SKM-1 (cell line): ENCODE data around the gene GALR1.
"Not testable (repeated sequence)": the region's sequence is repeated elsewhere in the genome, so short reads cannot be mapped to it uniquely, and the experiment has no call there.

Source experiments
- DNase-seq: peaks from one replicate; lab custom pipeline; 2025; ENCODE audit not compliant: unreplicated experiment; lab: John Stamatoyannopoulos, UW

GALR1 gene

DNA sequence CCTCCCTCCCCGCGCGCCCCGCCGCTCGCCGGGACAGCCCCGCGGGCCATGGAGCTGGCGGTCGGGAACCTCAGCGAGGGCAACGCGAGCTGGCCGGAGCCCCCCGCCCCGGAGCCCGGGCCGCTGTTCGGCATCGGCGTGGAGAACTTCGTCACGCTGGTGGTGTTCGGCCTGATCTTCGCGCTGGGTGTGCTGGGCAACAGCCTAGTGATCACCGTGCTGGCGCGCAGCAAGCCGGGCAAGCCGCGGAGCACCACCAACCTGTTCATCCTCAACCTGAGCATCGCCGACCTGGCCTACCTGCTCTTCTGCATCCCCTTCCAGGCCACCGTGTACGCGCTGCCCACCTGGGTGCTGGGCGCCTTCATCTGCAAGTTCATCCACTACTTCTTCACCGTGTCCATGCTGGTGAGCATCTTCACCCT is 865 bp downstream of the GALR1 start:
- DNase-seq: no peak

DNA sequence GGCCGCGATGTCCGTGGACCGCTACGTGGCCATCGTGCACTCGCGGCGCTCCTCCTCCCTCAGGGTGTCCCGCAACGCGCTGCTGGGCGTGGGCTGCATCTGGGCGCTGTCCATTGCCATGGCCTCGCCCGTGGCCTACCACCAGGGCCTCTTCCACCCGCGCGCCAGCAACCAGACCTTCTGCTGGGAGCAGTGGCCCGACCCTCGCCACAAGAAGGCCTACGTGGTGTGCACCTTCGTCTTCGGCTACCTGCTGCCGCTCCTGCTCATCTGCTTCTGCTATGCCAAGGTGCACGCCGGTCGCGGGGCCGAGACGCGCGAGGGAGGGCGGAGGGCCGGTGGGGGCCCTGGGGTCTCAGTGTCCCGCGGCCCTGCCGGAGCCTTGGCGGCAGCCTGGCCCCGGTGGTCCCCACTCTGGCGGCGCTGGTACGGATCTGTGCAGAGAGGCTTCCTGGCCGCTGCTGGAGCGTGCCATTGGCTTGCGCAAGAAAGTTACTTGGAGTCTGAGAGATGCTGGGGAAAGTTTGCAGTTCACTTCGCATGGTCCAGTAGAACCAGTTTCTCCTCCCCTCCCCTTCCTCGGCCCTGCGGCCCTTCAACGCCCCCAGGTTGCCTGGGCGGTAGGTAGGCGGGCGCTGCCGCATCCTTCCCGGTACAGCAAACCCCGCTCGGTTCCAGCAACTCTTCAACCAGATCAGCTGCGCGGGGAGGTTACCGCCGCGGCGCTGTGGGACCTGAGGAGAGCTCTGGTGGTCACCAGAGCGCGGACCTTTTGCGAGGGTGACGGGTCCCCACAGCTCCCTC is 1.5 kb downstream of the GALR1 start:
- no peak for DNase-seq

DNA sequence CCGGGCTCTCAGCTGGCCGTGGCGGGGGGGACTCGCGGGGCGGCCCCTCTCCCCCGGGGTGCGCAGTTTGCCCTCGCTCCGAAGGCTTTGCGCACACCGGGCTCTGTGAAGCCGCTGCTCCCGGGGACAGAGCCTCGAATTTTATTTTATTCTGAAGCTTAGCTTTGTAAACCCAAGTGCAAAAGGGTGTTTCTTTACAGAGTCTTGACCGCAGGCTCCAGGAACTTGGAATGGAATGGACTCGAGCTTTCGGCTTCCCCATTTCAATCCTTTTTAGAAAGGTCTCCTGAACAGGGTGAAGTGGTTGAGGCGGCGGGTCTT is 2.0 kb downstream of the GALR1 start:
- no peak for DNase-seq

DNA sequence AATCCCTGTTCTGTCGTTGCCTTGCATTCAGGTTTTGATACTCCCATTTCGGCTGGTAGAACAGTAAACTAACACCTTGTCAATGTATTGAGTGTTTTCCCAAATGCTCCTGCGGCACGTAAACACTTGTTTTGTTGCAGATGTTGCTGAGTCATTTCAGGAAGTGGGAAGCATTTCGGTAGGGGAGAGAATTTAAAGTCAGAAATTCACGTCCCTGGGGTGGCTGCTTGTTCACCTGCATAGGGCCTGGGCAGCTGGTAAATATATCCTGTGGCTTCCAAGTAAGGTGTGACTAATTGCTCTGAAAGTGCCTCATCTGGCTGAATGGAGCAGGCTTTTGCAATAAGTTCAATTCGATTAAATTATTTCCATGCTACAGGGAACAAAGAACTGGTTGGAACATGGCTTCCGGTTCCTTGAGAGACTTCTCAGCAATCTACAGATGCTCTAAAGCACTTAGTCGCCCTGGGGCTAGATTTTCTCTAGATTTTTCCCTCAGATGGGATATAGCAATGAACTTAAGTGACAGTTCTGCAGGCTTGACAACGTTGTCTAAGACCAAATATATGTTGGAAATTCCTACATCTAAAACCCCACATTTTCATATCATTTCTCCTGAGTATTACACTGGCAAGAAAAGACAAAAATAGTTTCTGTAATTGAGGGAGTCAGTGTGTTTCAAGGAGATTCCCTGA is 5.2 kb downstream of the GALR1 start:
- DNase-seq: no peak

DNA sequence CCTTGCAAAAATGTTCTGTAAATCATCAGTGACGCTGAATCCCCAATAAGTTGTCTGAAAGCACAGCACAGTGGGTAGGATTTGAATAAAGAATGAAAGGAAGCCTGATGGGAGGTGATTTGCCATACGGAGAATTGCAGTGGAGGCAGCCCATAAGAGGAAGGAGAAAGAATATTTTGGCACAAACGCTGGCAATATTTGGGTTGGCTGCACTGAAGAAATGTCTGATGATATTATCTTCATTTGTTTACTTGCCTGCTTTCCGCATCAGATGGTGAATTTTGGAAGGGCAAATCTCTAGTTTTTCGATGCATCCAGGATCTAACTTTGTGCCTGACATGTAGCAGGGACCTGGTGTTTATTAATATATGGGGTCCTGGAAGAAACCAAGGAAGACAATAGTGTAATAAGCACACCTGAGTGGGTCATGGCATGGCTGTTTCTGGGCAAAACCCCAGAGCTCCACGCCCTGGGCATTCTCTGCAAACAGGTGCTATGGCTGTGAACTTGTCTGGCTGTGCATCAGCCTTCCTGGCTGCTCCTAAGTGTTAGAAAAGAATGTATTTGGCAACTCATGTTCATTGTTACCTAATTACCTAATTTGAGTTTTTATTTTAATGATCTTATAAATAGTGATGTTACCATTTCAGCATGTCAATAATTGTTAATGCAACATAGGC is 5.9 kb downstream of the GALR1 start:
- no peak for DNase-seq

DNA sequence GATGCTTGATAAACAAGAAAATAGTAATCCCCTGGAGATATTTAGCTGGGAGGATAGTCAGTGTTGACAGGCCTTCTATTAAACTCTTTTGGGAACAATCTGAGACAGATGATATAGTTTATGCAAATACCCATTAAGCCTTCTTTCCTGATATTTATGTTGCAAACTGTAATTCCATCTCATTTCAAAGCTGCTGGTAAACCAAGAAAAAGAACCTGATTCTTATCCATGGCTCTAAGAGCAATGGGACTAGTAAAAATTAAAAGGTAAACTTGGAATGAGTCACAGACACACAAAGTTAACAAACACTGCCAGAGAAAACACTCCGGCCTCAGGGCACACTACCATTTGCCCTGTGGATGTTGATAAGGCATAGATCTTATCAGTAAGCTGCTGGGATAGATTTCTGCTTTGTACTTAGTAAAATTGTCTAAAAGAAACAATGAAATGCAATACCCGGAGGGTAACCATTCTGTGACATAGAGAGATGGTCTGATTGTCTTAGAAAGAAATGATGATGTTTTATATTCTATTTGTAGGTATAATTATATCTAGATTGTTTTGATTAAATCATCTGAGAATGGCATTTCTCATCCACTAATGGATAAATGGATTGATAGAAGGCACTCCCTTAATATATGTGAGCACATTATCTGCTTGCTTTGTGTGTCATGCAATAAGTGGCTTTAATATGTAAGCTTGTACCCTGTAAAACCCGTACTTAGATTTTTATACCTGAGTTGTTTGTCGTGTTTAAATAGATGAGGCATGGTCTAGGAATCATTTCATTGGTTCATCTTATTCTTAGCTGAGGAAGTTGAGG is 13.2 kb downstream of the GALR1 start:
- no peak for DNase-seq

DNA sequence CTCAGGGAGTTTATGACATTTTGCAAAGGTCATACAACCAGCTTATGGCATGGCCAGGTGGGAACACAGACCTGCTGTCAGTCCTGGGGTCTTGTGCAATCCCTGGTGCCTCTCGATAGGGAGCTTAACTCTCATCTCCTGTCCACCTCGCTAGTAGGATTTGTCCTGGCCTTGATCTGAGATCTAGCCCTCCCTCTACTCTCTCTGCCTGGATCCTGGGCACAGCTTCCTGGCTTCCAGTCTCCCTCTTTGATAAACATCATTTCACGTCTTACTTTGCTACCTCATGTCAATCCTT is 13.8 kb downstream of the GALR1 start:
- DNase-seq: no peak

DNA sequence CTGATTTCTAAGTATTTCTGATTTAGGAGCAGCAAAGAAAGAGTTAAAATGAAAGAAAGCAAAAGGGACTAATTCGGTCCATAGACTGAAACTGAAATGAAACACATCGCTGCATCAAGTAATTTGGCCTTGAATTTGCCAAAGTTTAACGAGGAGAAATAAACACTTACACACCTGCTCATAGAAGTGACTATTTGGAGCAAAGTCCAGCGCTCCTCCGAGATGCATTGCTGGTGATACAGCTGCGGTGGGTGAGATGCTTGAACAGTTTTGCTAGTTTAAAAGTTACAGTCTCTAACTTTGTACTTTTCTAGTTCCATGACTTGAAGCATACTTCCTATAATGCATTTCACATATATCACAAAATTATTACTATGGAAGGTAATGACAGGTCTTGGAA is 18.3 kb downstream of the GALR1 start:
- no peak for DNase-seq

DNA sequence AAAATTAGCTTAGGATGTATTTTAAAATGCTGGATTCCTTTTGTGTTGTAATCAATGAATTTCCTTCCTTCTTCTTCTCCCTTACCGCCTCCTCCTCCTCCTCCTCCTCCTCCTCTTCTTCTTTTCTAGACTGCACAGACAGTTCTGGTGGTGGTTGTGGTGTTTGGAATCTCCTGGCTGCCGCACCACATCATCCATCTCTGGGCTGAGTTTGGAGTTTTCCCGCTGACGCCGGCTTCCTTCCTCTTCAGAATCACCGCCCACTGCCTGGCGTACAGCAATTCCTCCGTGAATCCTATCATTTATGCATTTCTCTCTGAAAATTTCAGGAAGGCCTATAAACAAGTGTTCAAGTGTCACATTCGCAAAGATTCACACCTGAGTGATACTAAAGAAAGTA is 18.8 kb downstream of the GALR1 start:
- no peak for DNase-seq

DNA sequence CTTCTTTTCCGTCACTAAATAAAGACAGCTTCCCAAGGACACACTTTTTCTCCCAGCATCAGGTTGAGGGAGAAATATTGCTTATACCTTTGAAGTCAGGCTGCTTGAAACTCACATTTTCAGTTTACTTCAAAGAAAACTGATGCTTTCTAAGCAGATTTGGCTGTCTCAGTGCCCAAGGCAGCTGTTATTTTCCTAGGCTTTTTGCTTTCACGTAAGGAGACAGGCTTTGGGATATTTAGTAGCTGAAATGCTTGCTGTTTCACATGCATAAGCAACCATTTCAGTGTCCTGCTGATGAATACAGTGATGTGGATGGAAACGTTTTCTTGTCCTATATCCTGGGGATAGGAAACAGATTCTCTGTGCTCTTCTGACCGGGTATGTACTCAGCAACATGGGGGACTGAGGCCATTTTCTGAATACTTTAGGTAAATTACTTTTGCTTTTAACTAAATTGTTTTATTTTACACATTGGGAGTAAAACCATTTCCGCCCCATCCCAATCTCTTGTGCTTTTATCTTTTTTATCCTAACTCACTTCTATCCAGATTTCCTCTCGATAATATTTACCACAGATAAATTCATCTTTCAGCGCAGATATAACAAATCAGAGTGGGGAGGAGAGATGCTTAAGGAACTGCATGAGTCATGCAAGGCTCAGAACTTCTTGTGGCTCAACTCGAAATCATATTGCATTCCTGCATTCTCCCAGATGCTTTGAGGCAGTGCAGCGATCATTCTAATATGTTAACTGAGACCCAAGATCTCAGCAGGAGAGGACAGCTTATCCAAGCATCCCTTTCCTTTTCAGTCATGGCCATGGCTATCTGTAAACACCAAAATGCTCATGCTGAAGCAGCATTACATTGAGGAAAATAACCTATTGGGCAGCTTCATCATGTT is 22.2 kb downstream of the GALR1 start:
- DNase-seq: no peak

DNA sequence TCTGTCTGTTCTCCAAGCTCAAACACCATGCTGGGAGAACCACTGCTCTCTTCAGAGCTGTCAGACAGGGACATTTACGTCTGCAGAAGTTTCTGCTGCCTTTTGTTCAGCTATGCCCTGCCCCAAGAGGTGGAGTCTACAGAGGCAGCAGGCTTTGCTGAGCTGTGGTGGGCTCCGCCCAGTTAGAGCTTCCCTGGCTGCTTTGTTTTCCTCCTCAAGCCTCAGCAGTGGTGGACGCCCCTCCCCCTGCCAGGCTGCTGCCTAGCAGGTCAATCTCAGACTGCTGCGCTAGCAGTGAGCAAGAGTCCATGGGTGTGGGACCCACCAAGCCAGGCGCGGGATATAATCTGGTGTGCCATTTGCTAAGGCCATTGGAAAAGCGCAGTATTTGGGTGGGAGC is 41.2 kb downstream of the GALR1 start:
- DNase-seq: not testable (repeated sequence)

DNA sequence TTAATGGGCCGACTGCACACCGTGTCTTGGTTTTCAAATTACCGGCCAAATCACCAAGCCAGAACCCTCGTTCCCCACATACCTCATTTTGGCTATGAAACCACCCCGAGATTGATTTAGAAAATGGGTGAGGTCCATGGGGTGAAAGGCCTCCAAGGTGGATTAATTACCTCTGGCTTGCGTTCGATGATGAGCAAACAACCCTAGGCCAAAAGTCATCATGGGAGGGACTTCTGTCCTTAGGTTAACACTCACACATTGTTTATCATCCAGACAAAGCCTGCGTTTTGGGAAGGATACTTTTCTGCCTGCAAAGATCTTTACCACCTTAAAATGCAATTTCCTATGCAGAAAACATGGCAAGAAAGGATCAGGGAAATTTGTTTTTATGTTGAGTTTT is 48.5 kb downstream of the GALR1 start:
- no peak for DNase-seq

DNA sequence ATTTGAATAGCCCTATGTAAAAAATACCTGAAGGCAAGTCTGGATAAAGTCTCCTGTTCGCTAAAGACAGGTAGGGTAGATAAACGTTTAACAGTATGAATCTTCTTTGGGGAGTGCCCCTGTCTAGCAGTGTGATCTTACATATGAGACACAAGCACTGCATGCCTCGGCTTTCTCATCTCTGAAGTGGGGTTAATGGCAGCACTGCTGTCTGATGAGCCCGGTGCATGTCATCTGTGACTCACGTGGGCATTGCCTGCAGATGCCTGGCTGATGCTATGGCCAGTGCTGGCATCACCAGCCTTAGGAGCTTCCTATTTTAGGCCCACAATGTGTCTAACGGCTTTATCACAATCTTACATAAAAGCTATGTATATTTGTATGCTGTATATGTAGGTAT is 50.1 kb downstream of the GALR1 start:
- no peak for DNase-seq

DNA sequence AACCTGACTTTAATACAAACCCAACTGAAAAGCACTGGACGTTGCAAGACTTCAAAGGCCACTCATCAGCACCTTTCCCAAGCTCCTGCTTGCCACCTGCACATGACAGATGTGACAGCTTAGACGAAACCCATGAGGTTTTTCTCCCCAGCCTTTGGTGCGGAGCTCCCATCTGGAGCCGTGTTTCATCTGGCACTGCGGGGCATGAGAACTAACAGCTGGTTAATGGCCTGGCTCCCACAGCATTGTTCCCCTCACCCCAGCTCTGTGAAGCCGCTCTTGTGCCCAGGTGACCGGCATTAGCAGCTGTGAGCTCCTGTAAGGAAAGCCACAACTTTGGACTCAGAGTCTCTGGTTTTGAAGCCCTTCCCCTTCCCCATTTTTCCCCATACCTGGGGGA is 50.9 kb downstream of the GALR1 start:
- no peak for DNase-seq

DNA sequence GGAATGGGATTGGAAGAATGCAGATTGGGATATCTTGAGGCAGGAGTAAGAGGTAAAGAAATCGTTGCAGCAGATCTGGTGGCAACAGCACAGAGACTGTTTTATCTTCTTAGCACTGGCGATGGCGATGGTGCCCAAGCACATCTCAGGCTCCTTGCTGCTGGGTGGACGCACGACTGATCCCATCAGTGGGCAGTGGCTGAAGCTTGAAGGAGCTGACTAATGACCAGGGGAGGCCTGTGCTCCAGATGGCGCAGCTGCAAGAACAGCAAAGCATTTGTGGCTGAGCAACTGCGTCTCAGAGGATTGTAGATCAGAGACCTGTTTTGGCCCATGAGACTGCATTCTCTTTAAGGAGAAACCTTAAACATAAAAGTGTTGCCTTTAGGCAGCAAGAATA is 54.6 kb downstream of the GALR1 start:
- no peak for DNase-seq

DNA sequence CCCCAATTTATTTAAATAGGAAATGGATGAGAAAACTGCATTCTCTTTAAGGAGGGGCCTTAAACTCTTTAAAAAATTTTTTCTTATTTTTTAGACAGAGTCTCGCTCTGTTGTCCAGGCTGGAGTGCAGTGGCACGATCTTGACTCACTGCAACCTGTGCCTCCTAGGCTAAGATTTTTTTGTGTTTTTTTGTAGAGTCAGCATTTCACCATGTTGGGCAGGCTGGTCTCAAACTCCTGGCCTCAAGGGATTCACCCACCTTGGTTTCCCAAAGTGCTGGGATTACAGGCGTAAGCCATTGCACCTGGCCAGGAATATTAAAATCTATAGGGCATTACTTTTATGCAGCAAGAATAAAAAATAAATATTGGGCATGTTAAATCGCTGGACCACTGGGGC is 56.0 kb downstream of the GALR1 start:
- DNase-seq: no peak

DNA sequence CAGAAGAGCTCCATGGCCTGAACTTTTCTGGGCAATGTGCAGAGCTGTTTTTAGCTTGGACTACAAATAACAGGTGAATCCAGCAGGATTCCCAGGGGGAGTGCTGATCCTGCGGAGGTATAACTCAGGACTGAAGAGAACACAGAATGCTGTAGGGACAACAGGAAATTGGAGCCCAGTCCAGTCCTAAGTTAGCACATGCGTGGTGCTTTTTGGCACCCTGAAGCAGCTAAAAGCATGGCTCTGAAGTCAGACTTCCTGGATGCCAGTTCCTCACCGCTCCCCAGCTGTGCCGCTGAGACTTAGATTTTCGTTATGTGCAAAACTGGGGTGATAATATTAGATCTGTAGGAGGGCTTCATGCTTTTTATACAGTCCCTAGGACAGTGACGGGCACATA is 58.6 kb downstream of the GALR1 start:
- DNase-seq: no peak

DNA sequence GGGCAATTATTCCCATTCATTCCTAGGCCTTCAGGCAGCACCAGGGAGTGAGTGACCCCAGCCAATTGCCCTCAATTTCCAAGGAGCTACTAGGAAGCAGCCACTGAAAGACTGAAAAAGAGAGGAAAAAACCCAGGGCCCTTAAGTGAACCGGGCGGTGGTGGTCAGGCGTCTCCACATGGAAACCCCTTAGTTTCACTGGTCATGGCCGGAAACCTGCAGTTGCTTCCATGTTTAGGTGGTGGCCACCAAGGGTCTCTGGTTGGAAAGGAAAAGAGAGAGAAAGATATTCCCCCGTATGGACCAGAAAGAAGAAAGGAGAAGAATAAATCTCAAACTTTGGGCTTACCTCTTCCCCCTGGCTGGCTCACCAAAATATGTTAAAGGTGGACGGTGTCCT is 64.9 kb downstream of the GALR1 start:
- DNase-seq: no peak

DNA sequence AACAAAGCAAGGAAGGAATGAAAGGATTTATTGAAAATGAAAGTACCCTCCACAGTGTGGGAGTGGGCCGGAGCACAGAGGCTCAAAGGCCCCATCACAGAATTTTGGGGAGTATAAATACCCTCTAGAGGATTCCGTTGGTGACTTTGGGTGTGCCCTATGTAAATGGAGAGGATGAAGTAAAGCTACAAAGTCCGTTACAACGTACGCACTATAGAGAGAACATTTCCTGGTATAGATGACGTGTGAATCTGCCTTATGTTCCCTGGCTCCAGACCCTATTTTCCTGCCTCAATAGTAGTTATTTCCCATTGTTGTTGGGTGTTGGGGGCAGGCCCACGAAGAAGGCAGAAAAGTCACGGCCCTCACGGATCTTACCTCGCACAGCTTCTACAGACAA is 65.3 kb downstream of the GALR1 start:
- DNase-seq: no peak

DNA sequence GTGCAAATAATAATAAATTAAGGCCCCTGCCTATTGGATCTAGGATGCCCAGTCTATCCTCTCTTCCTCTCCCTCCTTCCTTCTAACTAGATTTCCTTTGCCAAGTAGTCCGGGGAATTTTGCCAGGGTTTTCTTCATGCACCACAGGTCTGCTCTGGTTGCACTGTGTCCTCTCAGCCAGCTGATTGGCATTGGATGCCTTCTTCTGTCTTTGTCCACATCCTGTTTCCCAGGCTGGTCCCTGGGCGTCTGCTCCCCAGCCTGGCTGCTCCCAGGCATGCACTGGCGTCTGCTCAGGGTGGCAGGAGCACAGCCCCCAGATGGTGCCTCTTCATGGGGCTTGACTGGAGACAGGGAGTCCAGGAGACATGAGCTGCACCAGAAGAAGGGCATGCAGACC is 66.4 kb downstream of the GALR1 start:
- DNase-seq: no peak

DNA sequence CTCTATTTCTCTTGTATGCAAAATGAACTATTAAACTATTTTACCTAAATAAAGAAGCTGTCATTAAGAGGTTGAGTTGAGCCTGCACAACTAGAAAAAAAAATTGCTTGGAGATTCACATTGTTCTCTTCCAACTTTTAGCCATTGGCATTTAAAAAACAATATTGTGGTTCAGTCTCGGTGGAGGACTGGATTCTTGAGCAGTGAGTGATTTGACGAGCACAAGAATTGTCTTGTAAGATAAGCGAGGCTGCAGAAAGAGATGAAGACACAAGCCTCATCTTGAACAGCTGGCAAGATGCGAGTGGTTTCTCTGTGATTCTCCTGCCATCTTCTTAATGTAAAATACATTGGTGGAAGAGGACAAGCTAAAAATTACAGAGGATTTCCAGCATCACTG is 67.0 kb downstream of the GALR1 start:
- no peak for DNase-seq
